ENCODE measurements around the gene ETV7. TPM values are rescaled to one million over a fixed set of nuclear protein-coding genes. Genes with fewer than 3 reads are reported as not detected.

The ETV7 gene
- total RNA-seq, 4 donors from 2014 or later = 14.3 to 30.0 (median 15.0) TPM

- intact Hi-C loops (cut with DNase I; ENCODE audit: low total_unique reads) = no loop called here
- no peak overlapping the region for H3K4me3 ChIP-seq (ENCODE audit: low read depth, poor library complexity, severe bottlenecking)
- 70 to 80% methylated on average over 8 of the region's 8 CpGs for WGBS, 2 donors
- TF ChIP-seq CTCF (IDR thresholded peaks at IDR 0.05) (no peak), POLR2A (IDR thresholded peaks at IDR 0.05) (no peak)
- no peak for DNase-seq (ENCODE audit: low spot score in 2 of 2)
Observed at GRCh38 chr6:36376742-36377141, 10.7 kb downstream of the ETV7 start.

- TF ChIP-seq CTCF (IDR thresholded peaks at IDR 0.05) (no peak), POLR2A (IDR thresholded peaks at IDR 0.05) (no peak)
- WGBS, 2 donors = 95% methylated on average over 8 of the region's 8 CpGs
- intact Hi-C loops (cut with DNase I; ENCODE audit: low total_unique reads) = no loop called here
- no peak overlapping the region for H3K4me3 ChIP-seq (ENCODE audit: low read depth, poor library complexity, severe bottlenecking)
- no peak for DNase-seq (ENCODE audit: low spot score in 2 of 2)
Observed at GRCh38 chr6:36376183-36376582, 11.3 kb downstream of the ETV7 start.

- 94 to 97% methylated on average over 17 to 20 of the region's 20 CpGs for WGBS, 2 donors
- DNase-seq (ENCODE audit: low spot score in 2 of 2) = no peak
- H3K4me3 ChIP-seq (ENCODE audit: low read depth, poor library complexity, severe bottlenecking) = no peak overlapping the region
- intact Hi-C loops (cut with DNase I; ENCODE audit: low total_unique reads) = no loop called here
- TF ChIP-seq POLR2A (IDR thresholded peaks at IDR 0.05) (no peak), CTCF (IDR thresholded peaks at IDR 0.05) (no peak)
Observed at GRCh38 chr6:36375644-36376155, 11.8 kb downstream of the ETV7 start.

- DNase-seq (ENCODE audit: low spot score in 2 of 2) = no peak
- TF ChIP-seq POLR2A (IDR thresholded peaks at IDR 0.05) = no peak
- no peak for TF ChIP-seq CTCF (IDR thresholded peaks at IDR 0.05)
- WGBS, 2 donors = 82 to 85% methylated on average over 8 of the region's 8 CpGs
- intact Hi-C loops (cut with DNase I; ENCODE audit: low total_unique reads) = no loop called here
- H3K4me3 ChIP-seq (ENCODE audit: low read depth, poor library complexity, severe bottlenecking) = no peak overlapping the region
Observed at GRCh38 chr6:36374972-36375371, 12.5 kb downstream of the ETV7 start.

GRCh38 chr6:36374194-36374593 is 13.3 kb downstream of the ETV7 start:
- no peak for DNase-seq (ENCODE audit: low spot score in 2 of 2)
- TF ChIP-seq POLR2A (IDR thresholded peaks at IDR 0.05) (no peak), CTCF (IDR thresholded peaks at IDR 0.05) (no peak)
- WGBS, 2 donors = 91 to 96% methylated on average over 4 of the region's 4 CpGs
- intact Hi-C loops (cut with DNase I; ENCODE audit: low total_unique reads) = no loop called here
- no peak overlapping the region for H3K4me3 ChIP-seq (ENCODE audit: low read depth, poor library complexity, severe bottlenecking)

- intact Hi-C loops (cut with DNase I; ENCODE audit: low total_unique reads) = no loop called here
- peak in 1 of 2 donors; percentile 48 for DNase-seq (ENCODE audit: low spot score in 2 of 2)
- H3K4me3 ChIP-seq (ENCODE audit: low read depth, poor library complexity, severe bottlenecking) = no peak overlapping the region
- TF ChIP-seq POLR2A (IDR thresholded peaks at IDR 0.05) = no peak
- 48 to 50% methylated on average over 10 to 14 of the region's 15 CpGs for WGBS, 2 donors
Observed at GRCh38 chr6:36373368-36374019, 14.0 kb downstream of the ETV7 start.

All from lower leg skin (tissue), 4 donors.